ENCODE measurements around the gene ARHGAP24. TPM values are rescaled to one million over a fixed set of nuclear protein-coding genes. Genes with fewer than 3 reads are reported as not detected.

Gene ARHGAP24
- total and polyA plus RNA-seq, 2 donors (not counting 1 experiment from before 2014, with no cell fraction given), result 48.4 to 141 TPM

GRCh38 chr4:85761803-85762528 is 287.0 kb downstream of the ARHGAP24 start:
- ChIA-PET POLR2A (no interaction called here), CTCF (interaction anchor here (1.0 to 2.1 kb wide), 7 partner anchors 12 to 614 kb away, joined by 3 to 11 read pairs (median 4); no protein-coding TSS in a partner anchor)
- ATAC-seq (ENCODE audit: low read depth) (no peak), DNase-seq (no peak)
- no peaks in the 10 kb centered on the region for H3K9me3 Mint-ChIP-seq (ENCODE audit: insufficient read depth)
- Histone ChIP-seq H3K79me2 (ENCODE audit: control insufficient read depth, insufficient read depth, low read length) (peaks cover 36% of the 10 kb centered on the region), H3K4me2 (replicated peaks; ENCODE audit: low read depth, low read length, poor library complexity, severe bottlenecking) (no peak overlapping the region), H3K9me3 (ENCODE audit: control extremely low read depth in 1 of 3, control insufficient read depth in 2 of 3, insufficient read depth in 1 of 3, low read length in 2 of 3) (no peaks in the 10 kb centered on the region), H3K27ac (ENCODE audit: low read length in 2 of 2) (no peak overlapping the region), H3K27me3 (replicated peaks in 1 of 4; ENCODE audit: control extremely low read depth in 1 of 4, control insufficient read depth in 3 of 4, insufficient read depth in 4 of 4, low read length in 3 of 4) (no peaks in the 10 kb centered on the region), H2AFZ (ENCODE audit: insufficient read depth, low read depth, low read length, poor library complexity, severe bottlenecking) (no peak overlapping the region), H3K36me3 (replicated peaks in 1 of 2; ENCODE audit: control extremely low read depth in 1 of 2, control insufficient read depth in 1 of 2, extremely low read depth in 1 of 2, insufficient read depth in 2 of 2, low read length in 1 of 2) (peaks cover 0 to 16% of the 10 kb centered on the region in 2 experiments), H3K4me3 (ENCODE audit: control extremely low read depth in 1 of 5, extremely low read depth in 1 of 5, insufficient read depth in 1 of 5, low read depth in 2 of 5, low read length in 4 of 5) (no peak overlapping the region), H3K4me1 (ENCODE audit: control insufficient read depth in 2 of 2, insufficient read depth in 2 of 2, low read length in 2 of 2) (peaks cover 0 to 5% of the 10 kb centered on the region in 2 donors), H3K9ac (ENCODE audit: low read length) (no peak overlapping the region), H4K20me1 (ENCODE audit: control insufficient read depth, insufficient read depth, low read length, poor library complexity, severe bottlenecking) (no peaks in the 10 kb centered on the region)
- H3K27ac Mint-ChIP-seq, result no peak overlapping the region
- H3K4me1 Mint-ChIP-seq, result peaks cover 12% of the 10 kb centered on the region
- WGBS (ENCODE audit: insufficient coverage), result no CpG with 5 or more reads among the region's 7 CpGs
- intact Hi-C loops (cut with micrococcal nuclease), result no loop called here
- H3K4me3 Mint-ChIP-seq, result no peak overlapping the region
- TF ChIP-seq EZH2 (IDR thresholded peaks at IDR 0.05; ENCODE audit: borderline replicate concordance, insufficient read depth, low read depth, low read length, poor library complexity, severe bottlenecking) (no peak), CTCF (IDR thresholded peaks at IDR 0.05) (no peak)
- no peaks in the 10 kb centered on the region for H3K27me3 Mint-ChIP-seq

GRCh38 chr4:85762529-85762871 is 287.6 kb downstream of the ARHGAP24 start:
- H3K27me3 Mint-ChIP-seq, result no peaks in the 10 kb centered on the region
- Histone ChIP-seq H3K4me1 (ENCODE audit: control insufficient read depth in 2 of 2, insufficient read depth in 2 of 2, low read length in 2 of 2) (peaks cover 0 to 5% of the 10 kb centered on the region in 2 donors), H3K4me3 (ENCODE audit: control extremely low read depth in 1 of 5, extremely low read depth in 1 of 5, insufficient read depth in 1 of 5, low read depth in 2 of 5, low read length in 4 of 5) (no peak overlapping the region), H3K27ac (ENCODE audit: low read length in 2 of 2) (no peak overlapping the region), H3K4me2 (replicated peaks; ENCODE audit: low read depth, low read length, poor library complexity, severe bottlenecking) (no peak overlapping the region), H2AFZ (ENCODE audit: insufficient read depth, low read depth, low read length, poor library complexity, severe bottlenecking) (no peak overlapping the region), H3K9ac (ENCODE audit: low read length) (no peak overlapping the region), H3K9me3 (ENCODE audit: control extremely low read depth in 1 of 3, control insufficient read depth in 2 of 3, insufficient read depth in 1 of 3, low read length in 2 of 3) (no peaks in the 10 kb centered on the region), H3K79me2 (ENCODE audit: control insufficient read depth, insufficient read depth, low read length) (peaks cover 36% of the 10 kb centered on the region), H3K36me3 (replicated peaks in 1 of 2; ENCODE audit: control extremely low read depth in 1 of 2, control insufficient read depth in 1 of 2, extremely low read depth in 1 of 2, insufficient read depth in 2 of 2, low read length in 1 of 2) (peaks cover 0 to 16% of the 10 kb centered on the region in 2 experiments), H4K20me1 (ENCODE audit: control insufficient read depth, insufficient read depth, low read length, poor library complexity, severe bottlenecking) (no peaks in the 10 kb centered on the region), H3K27me3 (replicated peaks in 1 of 4; ENCODE audit: control extremely low read depth in 1 of 4, control insufficient read depth in 3 of 4, insufficient read depth in 4 of 4, low read length in 3 of 4) (no peaks in the 10 kb centered on the region)
- peaks cover 12% of the 10 kb centered on the region for H3K4me1 Mint-ChIP-seq
- H3K4me3 Mint-ChIP-seq, result no peak overlapping the region
- intact Hi-C loops (cut with micrococcal nuclease), result no loop called here
- WGBS (ENCODE audit: insufficient coverage), result no CpG with 5 or more reads among the region's 2 CpGs
- H3K27ac Mint-ChIP-seq, result no peak overlapping the region
- DNase-seq (no peak), ATAC-seq (ENCODE audit: low read depth) (no peak)
- POLR2A ChIA-PET, result no interaction called here
- TF ChIP-seq EZH2 (IDR thresholded peaks at IDR 0.05; ENCODE audit: borderline replicate concordance, insufficient read depth, low read depth, low read length, poor library complexity, severe bottlenecking), result no peak
- TF ChIP-seq CTCF (IDR thresholded peaks at IDR 0.05), result no peak
- CTCF ChIA-PET, result interaction anchor here (1.0 to 2.1 kb wide), 7 partner anchors 12 to 615 kb away, joined by 3 to 11 read pairs (median 4); no protein-coding TSS in a partner anchor
- no peaks in the 10 kb centered on the region for H3K9me3 Mint-ChIP-seq (ENCODE audit: insufficient read depth)
